Progenitor cell of endocrine pancreas (in vitro differentiated cells): ENCODE data around the gene FBXO4. TPM values are rescaled to one million over a fixed set of nuclear protein-coding genes. Genes with fewer than 3 reads are reported as not detected.
"Not testable (repeated sequence)": the region's sequence is repeated elsewhere in the genome, so short reads cannot be mapped to it uniquely, and the experiment has no call there.

Experiments used
- DNase-seq: peaks from one replicate; pipeline ENCODE4 v3.0.0; 2021; ENCODE audit warnings: low spot score; ENCODE audit not compliant: unreplicated experiment
- H3K27ac Mint-ChIP-seq: 2 replicates; pipeline ENCODE4 v1.8.0; 2021; ENCODE audit warnings: mild to moderate bottlenecking, moderate library complexity, mixed read lengths
- H3K27me3 Mint-ChIP-seq: 2 replicates; pipeline ENCODE4 v1.8.0; 2021; ENCODE audit warnings: mixed read lengths
- H3K36me3 Mint-ChIP-seq: 2 replicates; pipeline ENCODE4 v1.8.0; 2022; ENCODE audit warnings: mixed read lengths; ENCODE audit not compliant: insufficient read depth
- H3K4me1 Mint-ChIP-seq: 2 replicates; pipeline ENCODE4 v1.8.0; 2021; ENCODE audit warnings: low read depth, mixed read lengths
- H3K4me3 Mint-ChIP-seq: 2 replicates; pipeline ENCODE4 v1.8.0; 2021; ENCODE audit warnings: low read depth, mild to moderate bottlenecking, moderate library complexity, mixed read lengths
- H3K9me3 Mint-ChIP-seq: 2 replicates; pipeline ENCODE4 v1.8.0; 2021; ENCODE audit warnings: low read depth, mixed read lengths
- CTCF ChIP-seq: fragments of 200-600 bp; sonication (generic); IDR thresholded peaks from one replicate; pipeline ENCODE4 v1.5.0; 2021; ENCODE audit warnings: antibody characterized with exemption, mild to moderate bottlenecking; ENCODE audit not compliant: unreplicated experiment
- total RNA-seq: library from RNA; stranded (reverse); gene quantifications from 2 replicates; pipeline ENCODE4 v1.2.1, GENCODE V29; 2021

The FBXO4 gene
- total RNA-seq, 1 donor from 2014 or later = 6.9 TPM

- DNase-seq = no peak
- no peaks in the 10 kb centered on the region for H3K4me1 Mint-ChIP-seq
- peaks cover 10% of the 10 kb centered on the region for H3K36me3 Mint-ChIP-seq
- H3K4me3 Mint-ChIP-seq = no peak overlapping the region
- H3K9me3 Mint-ChIP-seq = no peaks in the 10 kb centered on the region
- H3K27ac Mint-ChIP-seq = no peak overlapping the region
- H3K27me3 Mint-ChIP-seq = no peaks in the 10 kb centered on the region
- TF ChIP-seq CTCF = no peak
Observed at GRCh38 chr5:41935544-41935943, 10.5 kb downstream of the FBXO4 start.

GRCh38 chr5:41940641-41941040 is 15.6 kb downstream of the FBXO4 start:
- no peaks in the 10 kb centered on the region for H3K4me1 Mint-ChIP-seq

GRCh38 chr5:41945332-41945955 is 20.4 kb downstream of the FBXO4 start:
- H3K9me3 Mint-ChIP-seq, H3K4me1 Mint-ChIP-seq, H3K27ac Mint-ChIP-seq, H3K27me3 Mint-ChIP-seq, H3K36me3 Mint-ChIP-seq, DNase-seq, H3K4me3 Mint-ChIP-seq: not testable (repeated sequence)

More at GRCh38 chr5:41940641-41941040, 15.6 kb downstream of the FBXO4 start:
- DNase-seq = no peak
- Mint-ChIP-seq H3K27me3 (no peaks in the 10 kb centered on the region), H3K9me3 (no peaks in the 10 kb centered on the region), H3K4me3 (no peak overlapping the region), H3K36me3 (peaks cover 2% of the 10 kb centered on the region), H3K27ac (no peak overlapping the region)
- TF ChIP-seq CTCF = no peak

GRCh38 chr5:41951224-41951623 is 26.1 kb downstream of the FBXO4 start:
- Mint-ChIP-seq H3K27me3 (no peaks in the 10 kb centered on the region), H3K36me3 (peaks cover 2% of the 10 kb centered on the region), H3K4me3 (no peak overlapping the region), H3K27ac (no peak overlapping the region), H3K4me1 (peaks cover 4% of the 10 kb centered on the region), H3K9me3 (peaks cover 9% of the 10 kb centered on the region)
- no peak for TF ChIP-seq CTCF
- no peak for DNase-seq

GRCh38 chr5:41954286-41954685 is 29.2 kb downstream of the FBXO4 start:
- H3K4me1 Mint-ChIP-seq = no peaks in the 10 kb centered on the region
- H3K4me3 Mint-ChIP-seq = no peak overlapping the region
- TF ChIP-seq CTCF = no peak
- peaks cover 16% of the 10 kb centered on the region for H3K9me3 Mint-ChIP-seq
- no peak for DNase-seq
- H3K27me3 Mint-ChIP-seq = no peaks in the 10 kb centered on the region
- peaks cover 2% of the 10 kb centered on the region for H3K36me3 Mint-ChIP-seq
- H3K27ac Mint-ChIP-seq = no peak overlapping the region

GRCh38 chr5:41955432-41956024 is 30.4 kb downstream of the FBXO4 start:
- no peaks in the 10 kb centered on the region for H3K27me3 Mint-ChIP-seq
- no peaks in the 10 kb centered on the region for H3K36me3 Mint-ChIP-seq
- peaks cover 17% of the 10 kb centered on the region for H3K9me3 Mint-ChIP-seq
- no peak for DNase-seq
- no peak overlapping the region for H3K27ac Mint-ChIP-seq
- H3K4me1 Mint-ChIP-seq = no peaks in the 10 kb centered on the region
- no peak for TF ChIP-seq CTCF
- no peak overlapping the region for H3K4me3 Mint-ChIP-seq
